Smooth muscle cell (in vitro differentiated cells): ENCODE results near the gene FAM117A. TPM values are rescaled to one million over a fixed set of nuclear protein-coding genes. Genes with fewer than 3 reads are reported as not detected.
"Not testable (repeated sequence)": the region's sequence is repeated elsewhere in the genome, so short reads cannot be mapped to it uniquely, and the experiment has no call there.

Source experiments
- DNase-seq: peaks from one replicate; lab custom pipeline; 2025; ENCODE audit not compliant: unreplicated experiment; lab: John Stamatoyannopoulos, UW
- H2AFZ ChIP-seq: fragments of 200-600 bp; sonication (generic); 2 replicates; pipeline ENCODE4 v1.6.0; 2016; ENCODE audit warnings: antibody characterized with exemption, low read depth, mild to moderate bottlenecking
- H3F3A ChIP-seq: fragments of 200-600 bp; sonication (generic); 2 replicates; pipeline ENCODE4 v1.6.0; 2017; ENCODE audit warnings: antibody characterized with exemption, low read depth
- H3K27ac ChIP-seq: fragments of 200-600 bp; sonication (generic); 2 replicates; pipeline ENCODE4 v1.5.1; 2016; ENCODE audit warnings: low read depth, mild to moderate bottlenecking
- H3K27me3 ChIP-seq: fragments of 200-600 bp; sonication (generic); 2 replicates; pipeline ENCODE4 v1.6.1; 2016; ENCODE audit warnings: low read depth, mild to moderate bottlenecking
- H3K36me3 ChIP-seq: fragments of 200-600 bp; sonication (generic); 2 replicates; pipeline ENCODE4 v1.5.1; 2016; ENCODE audit warnings: low read depth
- H3K4me1 ChIP-seq: fragments of 200-600 bp; sonication (generic); 2 replicates; pipeline ENCODE4 v1.5.1; 2016; ENCODE audit warnings: low read depth
- H3K4me2 ChIP-seq: fragments of 200-600 bp; sonication (generic); 2 replicates; pipeline ENCODE4 v1.6.0; 2016; ENCODE audit warnings: mild to moderate bottlenecking
- H3K4me3 ChIP-seq: fragments of 200-600 bp; sonication (generic); 2 replicates; pipeline ENCODE4 v1.5.1; 2016; ENCODE audit warnings: mild to moderate bottlenecking
- H3K79me2 ChIP-seq: fragments of 200-600 bp; sonication (generic); 2 replicates; pipeline ENCODE4 v1.6.0; 2016; ENCODE audit warnings: low read depth, mild to moderate bottlenecking
- H3K9ac ChIP-seq: fragments of 200-600 bp; sonication (generic); 2 replicates; pipeline ENCODE4 v1.6.0; 2016; ENCODE audit warnings: low read depth
- H3K9me3 ChIP-seq: fragments of 200-600 bp; sonication (generic); replicated peaks from 2 replicates; pipeline ENCODE4 v1.5.1; 2016; ENCODE audit warnings: low read depth
- H4K20me1 ChIP-seq: fragments of 200-600 bp; sonication (generic); 2 replicates; pipeline ENCODE4 v1.6.0; 2016; ENCODE audit warnings: low read depth
- CTCF ChIP-seq: fragments of 200-600 bp; sonication (generic); IDR thresholded peaks from 2 replicates; pipeline ENCODE4 v1.5.1; 2017; ENCODE audit warnings: borderline replicate concordance, mild to moderate bottlenecking, antibody characterized with exemption; ENCODE audit not compliant: insufficient read depth, poor library complexity, severe bottlenecking
- WGBS: methylation state at CpG from one replicate; pipeline ENCODE4 v1.1.7; 2016; ENCODE audit warnings: low lambda C conversion rate; 5-methylcytosine and 5-hydroxymethylcytosine counted together
- polyA plus RNA-seq: library from polyadenylated mRNA; unstranded; fragments of >200 nt; fragmentation: Nextera tagmentation; extraction: Ambion mirVana; gene quantifications from 2 replicates; pipeline ENCODE4 v1.2.1, GENCODE V29; 2016
- total RNA-seq: library from RNA; depleted of rRNA; stranded (reverse); fragments of >200 nt; gene quantifications from 2 replicates; pipeline ENCODE4 v1.2.3, GENCODE V29; 2014

The FAM117A gene
- total and polyA plus RNA-seq, 2 experiments from 2014 or later: 4.9 to 6.3 TPM

GRCh38 chr17:49725452-49726130, 38.3 kb downstream of the FAM117A start:
- Histone ChIP-seq H4K20me1 (no peaks in the 10 kb centered on the region), H3K27ac (no peak overlapping the region), H3K79me2 (no peaks in the 10 kb centered on the region), H3K4me3 (no peak overlapping the region), H3F3A (no peaks in the 10 kb centered on the region), H3K36me3 (no peaks in the 10 kb centered on the region), H3K4me1 (no peaks in the 10 kb centered on the region), H2AFZ (no peak overlapping the region), H3K4me2 (no peak overlapping the region), H3K9me3 (no peaks in the 10 kb centered on the region), H3K9ac (no peak overlapping the region), H3K27me3 (no peaks in the 10 kb centered on the region)
- no peak for DNase-seq
- WGBS: 93% methylated on average over 7 of the region's 7 CpGs
- TF ChIP-seq CTCF: no peak

GRCh38 chr17:49724552-49724951, 39.4 kb downstream of the FAM117A start:
- not testable (repeated sequence) for H3K9ac ChIP-seq, H3K4me3 ChIP-seq, H3K4me2 ChIP-seq, H3K9me3 ChIP-seq, H4K20me1 ChIP-seq, H3K27ac ChIP-seq, DNase-seq, H3K79me2 ChIP-seq, H2AFZ ChIP-seq, H3K27me3 ChIP-seq, H3K36me3 ChIP-seq, H3K4me1 ChIP-seq, H3F3A ChIP-seq
- WGBS: 96% methylated on average over 6 of the region's 6 CpGs

GRCh38 chr17:49723423-49723822, 40.5 kb downstream of the FAM117A start:
- Histone ChIP-seq H3K9me3 (no peaks in the 10 kb centered on the region), H3K79me2 (no peaks in the 10 kb centered on the region), H3K27ac (no peak overlapping the region), H3K4me2 (no peak overlapping the region), H4K20me1 (no peaks in the 10 kb centered on the region), H3K9ac (no peak overlapping the region), H3K27me3 (no peaks in the 10 kb centered on the region), H3K4me3 (no peak overlapping the region), H2AFZ (no peak overlapping the region), H3F3A (no peaks in the 10 kb centered on the region), H3K4me1 (no peaks in the 10 kb centered on the region), H3K36me3 (no peaks in the 10 kb centered on the region)
- no peak for TF ChIP-seq CTCF
- DNase-seq: no peak
- 67% methylated on average over 8 of the region's 8 CpGs for WGBS

GRCh38 chr17:49722066-49722465, 41.9 kb downstream of the FAM117A start:
- H4K20me1 ChIP-seq: no peaks in the 10 kb centered on the region
- H3K9me3 ChIP-seq: no peaks in the 10 kb centered on the region
- H3K4me3 ChIP-seq: no peak overlapping the region
- no peaks in the 10 kb centered on the region for H3F3A ChIP-seq
- 95% methylated on average over 3 of the region's 3 CpGs for WGBS
- H3K4me1 ChIP-seq: no peaks in the 10 kb centered on the region
- H3K27ac ChIP-seq: no peak overlapping the region
- no peak overlapping the region for H2AFZ ChIP-seq
- DNase-seq: no peak
- TF ChIP-seq CTCF: no peak
- no peaks in the 10 kb centered on the region for H3K36me3 ChIP-seq
- H3K79me2 ChIP-seq: no peaks in the 10 kb centered on the region
- H3K9ac ChIP-seq: no peak overlapping the region
- no peaks in the 10 kb centered on the region for H3K27me3 ChIP-seq
- H3K4me2 ChIP-seq: no peak overlapping the region
